ENCODE measurements around the gene CNTN1. TPM values are rescaled to one million over a fixed set of nuclear protein-coding genes. Genes with fewer than 3 reads are reported as not detected.

Gene CNTN1
- total RNA-seq, 2 experiments from 2014 or later: not detected

- TF ChIP-seq CTCF (IDR thresholded peaks at IDR 0.05): no peak
- ChIA-PET CTCF (no interaction called here), POLR2A (no interaction called here)
- no peak for ATAC-seq
- intact Hi-C loops (cut with micrococcal nuclease): no loop called here
- no peaks in the 10 kb centered on the region for H3K27me3 Mint-ChIP-seq
- no peaks in the 10 kb centered on the region for H3K4me1 Mint-ChIP-seq (ENCODE audit: low read depth)
- H3K27ac Mint-ChIP-seq: no peak overlapping the region
- no peak for DNase-seq
- no peaks in the 10 kb centered on the region for H3K9me3 Mint-ChIP-seq
- no peaks in the 10 kb centered on the region for H3K36me3 Mint-ChIP-seq (ENCODE audit: low read depth)
- H3K4me3 Mint-ChIP-seq: no peak overlapping the region
Measured at GRCh38 chr12:40992674-40993073, 300.4 kb downstream of the CNTN1 start.

GRCh38 chr12:40993158-40993557, 300.9 kb downstream of the CNTN1 start:
- H3K4me3 Mint-ChIP-seq: no peak overlapping the region
- no peak overlapping the region for H3K27ac Mint-ChIP-seq
- no peaks in the 10 kb centered on the region for H3K36me3 Mint-ChIP-seq (ENCODE audit: low read depth)
- ChIA-PET CTCF (no interaction called here), POLR2A (no interaction called here)
- ATAC-seq (no peak), DNase-seq (no peak)
- no peak for TF ChIP-seq CTCF (IDR thresholded peaks at IDR 0.05)
- H3K27me3 Mint-ChIP-seq: no peaks in the 10 kb centered on the region
- no peaks in the 10 kb centered on the region for H3K9me3 Mint-ChIP-seq
- no peaks in the 10 kb centered on the region for H3K4me1 Mint-ChIP-seq (ENCODE audit: low read depth)
- intact Hi-C loops (cut with micrococcal nuclease): no loop called here

GRCh38 chr12:40996091-40996490, 303.9 kb downstream of the CNTN1 start:
- Mint-ChIP-seq H3K4me1 (ENCODE audit: low read depth) (no peaks in the 10 kb centered on the region), H3K27ac (no peak overlapping the region), H3K9me3 (peaks cover 2% of the 10 kb centered on the region), H3K4me3 (no peak overlapping the region), H3K27me3 (no peaks in the 10 kb centered on the region), H3K36me3 (ENCODE audit: low read depth) (no peaks in the 10 kb centered on the region)
- intact Hi-C loops (cut with micrococcal nuclease): no loop called here
- ChIA-PET CTCF (interaction anchor here (0.8 kb wide), 1 partner anchor 8 kb away, joined by 3 read pairs; no protein-coding TSS in a partner anchor), POLR2A (no interaction called here)
- DNase-seq (no peak), ATAC-seq (no peak)
- no peak for TF ChIP-seq CTCF (IDR thresholded peaks at IDR 0.05)

GRCh38 chr12:40999210-40999609, 307.0 kb downstream of the CNTN1 start:
- ChIA-PET CTCF (no interaction called here), POLR2A (no interaction called here)
- ATAC-seq: no peak
- TF ChIP-seq CTCF (IDR thresholded peaks at IDR 0.05): no peak
- no peak overlapping the region for H3K27ac Mint-ChIP-seq
- no peaks in the 10 kb centered on the region for H3K27me3 Mint-ChIP-seq
- H3K9me3 Mint-ChIP-seq: peaks cover 18% of the 10 kb centered on the region
- no peak overlapping the region for H3K4me3 Mint-ChIP-seq
- no peaks in the 10 kb centered on the region for H3K4me1 Mint-ChIP-seq (ENCODE audit: low read depth)
- intact Hi-C loops (cut with micrococcal nuclease): no loop called here
- H3K36me3 Mint-ChIP-seq (ENCODE audit: low read depth): no peaks in the 10 kb centered on the region
- DNase-seq: no peak

- no peak for DNase-seq
- H3K27ac Mint-ChIP-seq: no peak overlapping the region
- TF ChIP-seq CTCF (IDR thresholded peaks at IDR 0.05): no peak
- H3K27me3 Mint-ChIP-seq: no peaks in the 10 kb centered on the region
- POLR2A ChIA-PET: no interaction called here
- no peaks in the 10 kb centered on the region for H3K4me1 Mint-ChIP-seq (ENCODE audit: low read depth)
- peaks cover 36% of the 10 kb centered on the region for H3K9me3 Mint-ChIP-seq
- no peaks in the 10 kb centered on the region for H3K36me3 Mint-ChIP-seq (ENCODE audit: low read depth)
- intact Hi-C loops (cut with micrococcal nuclease): no loop called here
- no peak for ATAC-seq
- no peak overlapping the region for H3K4me3 Mint-ChIP-seq
- CTCF ChIA-PET: no interaction called here
Measured at GRCh38 chr12:41008472-41008871, 316.2 kb downstream of the CNTN1 start.
